GM13976 (cell line): ENCODE measurements around the gene TMEM132D.

ENCODE experiments used
- DNase-seq: peaks from one replicate; pipeline ENCODE4 v3.0.0; 2012; ENCODE audit warnings: low spot score
- in situ Hi-C: fragments of 300-500 bp; cut with MboI; formaldehyde crosslinking; loops from one replicate; pipeline ENCODE4 v1.12.0; 2022; ENCODE audit warnings: low sequenced_read_pairs, mixed read lengths, inconsistent platforms; ENCODE audit not compliant: unreplicated experiment
- TF ChIP-seq, protein P1 (sequence below): IDR thresholded peaks from 2 replicates; pipeline ENCODE4 v1.5.1; 2012; ENCODE audit warnings: borderline replicate concordance, mild to moderate bottlenecking; ENCODE audit not compliant: insufficient read depth; ENCODE audit errors: extremely low read depth, missing control alignments, control extremely low read depth

TMEM132D gene

GRCh38 chr12:129101816-129102215 lies 802.0 kb downstream of the TMEM132D start:
- no peak for DNase-seq
- in situ Hi-C loops: no loop called here
- TF ChIP-seq, protein P1, sequence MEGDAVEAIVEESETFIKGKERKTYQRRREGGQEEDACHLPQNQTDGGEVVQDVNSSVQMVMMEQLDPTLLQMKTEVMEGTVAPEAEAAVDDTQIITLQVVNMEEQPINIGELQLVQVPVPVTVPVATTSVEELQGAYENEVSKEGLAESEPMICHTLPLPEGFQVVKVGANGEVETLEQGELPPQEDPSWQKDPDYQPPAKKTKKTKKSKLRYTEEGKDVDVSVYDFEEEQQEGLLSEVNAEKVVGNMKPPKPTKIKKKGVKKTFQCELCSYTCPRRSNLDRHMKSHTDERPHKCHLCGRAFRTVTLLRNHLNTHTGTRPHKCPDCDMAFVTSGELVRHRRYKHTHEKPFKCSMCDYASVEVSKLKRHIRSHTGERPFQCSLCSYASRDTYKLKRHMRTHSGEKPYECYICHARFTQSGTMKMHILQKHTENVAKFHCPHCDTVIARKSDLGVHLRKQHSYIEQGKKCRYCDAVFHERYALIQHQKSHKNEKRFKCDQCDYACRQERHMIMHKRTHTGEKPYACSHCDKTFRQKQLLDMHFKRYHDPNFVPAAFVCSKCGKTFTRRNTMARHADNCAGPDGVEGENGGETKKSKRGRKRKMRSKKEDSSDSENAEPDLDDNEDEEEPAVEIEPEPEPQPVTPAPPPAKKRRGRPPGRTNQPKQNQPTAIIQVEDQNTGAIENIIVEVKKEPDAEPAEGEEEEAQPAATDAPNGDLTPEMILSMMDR: no peak

DNA sequence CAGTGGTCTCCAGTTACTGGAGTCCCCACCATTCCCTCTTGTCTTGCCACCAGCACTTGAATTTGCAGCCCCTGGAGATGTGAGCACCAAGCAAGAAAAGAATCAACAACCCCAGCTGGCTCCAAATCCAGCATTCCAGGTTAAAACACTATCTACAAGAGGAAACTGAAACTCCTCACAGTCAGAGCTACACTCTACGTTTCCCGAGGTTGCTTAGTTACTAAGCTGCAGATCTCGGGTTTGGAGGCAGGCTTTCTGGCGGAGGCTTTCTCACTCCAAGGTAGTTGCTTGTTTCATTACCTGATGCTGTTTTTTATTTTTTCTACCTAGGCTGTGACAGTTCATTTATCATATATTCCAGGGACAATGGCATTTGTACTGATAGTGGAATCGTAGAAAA lies 802.4 kb downstream of the TMEM132D start:
- TF ChIP-seq, protein P1: no peak
- in situ Hi-C loops: no loop called here
- DNase-seq: no peak

DNA sequence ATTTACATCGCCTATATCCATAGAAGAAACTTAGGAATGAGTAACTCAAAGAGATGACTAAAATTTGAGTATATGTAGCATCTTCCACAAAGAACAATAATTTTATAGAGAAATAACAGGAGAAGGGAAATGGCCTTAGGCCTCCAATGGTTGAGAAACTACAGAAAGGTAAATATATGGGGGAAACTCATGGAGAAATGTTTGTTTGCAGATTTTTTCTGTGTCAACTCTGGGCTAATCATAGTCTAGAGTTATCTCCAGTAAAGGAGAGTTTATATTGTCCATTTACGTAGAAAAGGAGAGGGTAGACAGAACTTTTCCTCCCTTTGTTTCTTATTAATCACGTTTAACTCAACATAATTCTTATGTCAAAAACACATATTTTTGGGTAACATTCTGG lies 806.4 kb downstream of the TMEM132D start:
- TF ChIP-seq, protein P1: no peak
- in situ Hi-C loops: no loop called here
- no peak for DNase-seq

DNA sequence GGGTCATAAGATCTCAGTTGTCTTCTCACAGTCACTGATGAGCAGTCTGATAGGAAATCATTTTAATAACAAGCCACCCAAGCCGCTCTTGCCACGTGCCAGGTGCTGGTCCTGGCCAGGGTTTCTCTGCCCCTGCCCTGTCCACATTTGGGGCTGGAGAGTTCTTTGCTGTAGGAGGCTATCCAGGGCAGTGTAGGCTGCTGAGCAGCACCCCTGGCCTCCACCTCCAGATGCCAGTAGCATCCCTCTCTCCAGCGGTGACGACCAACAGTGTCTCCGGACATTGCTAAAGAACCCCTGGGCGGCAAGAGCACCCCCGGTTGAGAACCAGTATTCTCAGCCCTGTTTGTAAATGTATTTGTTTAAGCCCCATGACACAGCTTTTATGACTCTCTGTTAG lies 806.9 kb downstream of the TMEM132D start:
- DNase-seq: no peak
- in situ Hi-C loops: no loop called here
- TF ChIP-seq, protein P1: no peak

GRCh38 chr12:129096184-129096583 lies 807.6 kb downstream of the TMEM132D start:
- TF ChIP-seq, protein P1: no peak
- in situ Hi-C loops: no loop called here
- no peak for DNase-seq

DNA sequence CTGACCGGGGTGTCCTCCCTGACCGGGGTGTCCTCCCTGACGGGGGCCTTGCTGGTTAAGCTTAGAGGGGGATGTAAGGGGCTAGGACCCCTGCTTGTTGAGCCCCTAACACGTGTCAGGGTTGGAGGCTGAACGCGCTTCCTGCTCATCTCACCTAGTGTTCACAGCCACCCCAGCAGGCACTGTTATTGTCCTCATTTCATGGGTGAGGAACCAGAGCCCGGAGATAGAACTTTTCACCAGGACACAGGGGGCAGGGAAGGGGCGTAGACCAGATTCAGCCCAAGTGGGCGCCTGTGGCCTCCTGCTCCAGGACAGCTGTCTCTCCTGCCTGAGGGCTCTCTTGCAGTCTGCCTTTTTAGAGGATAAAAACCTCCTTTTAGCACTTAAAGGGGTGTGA lies 814.2 kb downstream of the TMEM132D start:
- TF ChIP-seq, protein P1: no peak
- no peak for DNase-seq
- in situ Hi-C loops: no loop called here
